Cerebellar nuclear complex (tissue), 1 donor: ENCODE data around the gene MKRN2.
"Not testable (repeated sequence)": the region's sequence is repeated elsewhere in the genome, so short reads cannot be mapped to it uniquely, and the experiment has no call there.

Experiments used
- DNase-seq, 2 experiments: peaks; one replicate each; lab custom pipeline; 2025; lab: John Stamatoyannopoulos, UW

The MKRN2 gene

DNA sequence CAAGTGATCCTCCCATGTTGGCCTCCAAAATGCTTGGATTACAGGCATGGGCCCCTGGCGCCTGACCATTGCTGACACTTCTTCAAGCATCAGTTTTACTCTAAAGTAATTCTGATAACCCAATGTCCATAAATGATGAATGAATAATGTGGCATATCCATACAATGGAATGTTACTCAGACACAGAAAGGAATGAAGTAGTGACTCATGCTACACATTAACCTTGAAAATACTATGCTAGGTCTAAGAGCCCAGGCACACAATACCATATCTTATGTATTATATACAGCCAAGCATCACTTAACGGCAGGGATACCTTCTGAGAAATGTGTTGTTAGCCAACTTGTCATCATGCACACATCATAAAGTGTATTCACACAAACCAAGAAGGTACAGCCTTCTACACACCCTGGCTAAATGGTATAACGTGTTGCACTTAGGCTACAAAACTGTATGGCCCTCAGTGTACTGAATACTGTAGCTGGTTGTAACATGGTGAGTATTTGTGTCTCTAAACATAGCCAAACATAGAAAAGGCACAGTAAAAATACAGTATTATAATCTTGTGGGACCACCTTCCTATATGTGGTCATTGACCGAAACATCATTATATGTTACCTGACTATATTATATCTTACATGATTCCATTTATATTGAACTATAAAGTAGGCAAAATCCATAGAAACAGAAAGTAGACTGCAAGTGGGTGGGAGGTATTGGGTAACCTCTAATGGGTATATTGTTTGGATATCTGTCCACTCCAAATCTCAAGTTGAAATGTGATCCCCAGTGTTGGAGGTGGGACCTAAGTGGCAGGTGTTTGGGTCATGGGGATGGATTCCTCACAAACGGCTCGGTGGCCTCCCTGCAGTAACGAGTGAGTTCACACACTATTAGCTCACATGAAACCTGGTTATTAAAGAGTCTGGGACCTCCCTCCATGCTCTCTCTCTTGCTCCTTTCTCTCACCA, 31.4 kb downstream of the MKRN2 start:
- no peak for DNase-seq

DNA sequence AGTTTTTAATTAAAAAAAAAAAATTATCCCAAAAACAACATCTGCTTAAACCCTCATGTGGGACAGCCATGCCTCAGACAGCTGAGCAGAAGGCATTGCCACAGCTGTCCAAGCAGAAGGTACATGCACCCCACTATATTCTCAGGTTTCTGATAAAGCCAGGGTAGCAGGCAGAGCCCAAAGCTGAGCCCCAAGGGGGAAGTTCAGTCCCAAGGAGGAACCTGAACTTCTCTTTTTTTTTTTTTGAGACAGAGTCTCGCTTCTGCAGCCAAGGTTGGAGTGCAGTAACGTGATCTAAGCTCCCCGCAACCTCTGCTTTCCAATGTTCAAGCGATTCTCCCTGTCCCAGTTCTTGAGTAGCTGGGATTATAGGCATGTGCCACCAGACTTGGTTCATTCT, 33.2 kb downstream of the MKRN2 start:
- DNase-seq = no peak

DNA sequence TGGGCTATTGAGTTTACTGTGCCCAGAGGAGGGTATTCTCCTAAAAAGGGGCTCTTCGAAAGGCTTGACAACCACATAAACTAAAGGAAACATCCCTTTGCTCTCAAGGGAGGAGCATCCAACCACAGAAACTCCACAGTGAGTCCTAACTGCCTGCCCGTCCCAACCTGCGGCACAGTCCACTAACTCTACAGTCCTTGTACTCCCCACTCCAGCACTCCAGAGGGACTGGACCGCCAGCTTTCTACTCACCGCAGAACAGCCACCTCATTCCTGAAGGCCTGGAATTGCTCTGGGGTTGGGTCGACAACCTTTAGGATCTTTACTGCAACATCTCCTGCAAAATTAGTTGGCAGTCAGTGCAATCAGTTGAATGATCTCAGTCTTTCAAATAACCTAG, 34.6 kb downstream of the MKRN2 start:
- DNase-seq = no peak

DNA sequence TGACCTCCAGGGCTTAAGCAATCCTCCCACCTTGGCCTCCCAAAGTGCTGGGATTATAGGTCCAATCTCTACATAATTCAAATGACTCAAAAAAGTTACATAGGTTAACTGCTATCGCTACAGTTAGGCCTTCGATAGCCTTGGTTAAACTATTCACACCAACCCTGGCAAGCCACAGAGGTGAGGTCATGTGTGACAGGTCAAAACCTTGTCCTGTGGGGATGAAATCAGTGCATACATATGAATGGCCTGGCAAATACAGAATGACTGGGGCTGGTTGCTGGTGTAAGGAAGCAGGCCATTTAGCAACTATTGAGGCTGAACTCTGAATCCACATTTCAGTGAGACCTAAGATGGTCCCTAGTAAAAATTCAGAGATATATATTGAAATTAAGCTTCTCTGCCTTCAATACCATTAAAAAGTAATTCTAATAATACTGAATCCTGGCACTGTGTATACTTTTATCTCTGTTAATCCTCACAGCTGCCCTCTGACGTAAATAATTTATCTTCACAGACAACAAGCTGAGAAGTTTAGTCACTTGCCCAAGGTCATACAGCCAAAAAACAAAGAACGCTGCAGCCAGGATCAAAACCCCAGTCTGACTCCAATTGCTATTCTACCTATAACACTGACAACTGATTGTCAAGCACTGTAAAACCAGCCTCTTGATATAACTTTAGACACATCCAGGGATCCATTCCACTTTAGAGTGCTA, 35.3 kb downstream of the MKRN2 start:
- no peak for DNase-seq

DNA sequence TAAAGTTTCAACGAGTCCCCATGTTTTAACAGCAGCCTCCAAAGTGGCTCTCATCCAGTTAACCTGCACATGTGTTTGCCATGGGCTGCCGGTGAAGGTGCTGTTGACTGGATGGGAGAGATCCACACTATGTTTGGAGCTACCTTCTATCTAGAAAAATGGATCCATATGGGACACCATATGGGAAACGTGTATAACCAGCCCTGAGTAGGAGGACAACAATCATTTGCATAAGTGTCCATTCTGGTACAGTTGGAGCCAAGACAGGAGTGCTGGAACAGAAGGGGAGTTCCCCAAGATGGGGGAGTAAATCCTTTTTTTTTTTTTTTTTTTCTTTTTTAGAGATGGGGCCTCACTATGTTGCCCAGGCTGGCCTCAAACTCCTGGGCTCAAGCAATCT, 36.6 kb downstream of the MKRN2 start:
- no peak for DNase-seq

DNA sequence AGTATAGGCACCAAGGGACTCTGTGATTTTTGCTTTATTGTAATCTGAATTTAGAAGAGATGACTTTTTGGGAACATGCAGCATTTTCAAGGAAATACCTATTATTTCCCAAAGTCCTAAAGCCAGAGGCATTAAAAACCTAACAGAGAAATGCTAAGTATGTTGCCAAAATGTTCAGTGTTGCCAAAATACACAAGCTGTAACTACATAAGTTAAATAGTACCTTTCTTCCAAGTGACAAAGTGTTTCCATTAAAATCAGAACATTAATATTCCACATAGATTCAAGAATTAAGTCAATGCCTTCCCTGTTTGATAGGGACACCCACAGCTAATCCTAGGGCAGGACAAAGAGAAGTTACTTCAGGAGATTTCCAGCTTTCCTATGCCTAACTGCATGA, 42.0 kb downstream of the MKRN2 start:
- DNase-seq = no peak

DNA sequence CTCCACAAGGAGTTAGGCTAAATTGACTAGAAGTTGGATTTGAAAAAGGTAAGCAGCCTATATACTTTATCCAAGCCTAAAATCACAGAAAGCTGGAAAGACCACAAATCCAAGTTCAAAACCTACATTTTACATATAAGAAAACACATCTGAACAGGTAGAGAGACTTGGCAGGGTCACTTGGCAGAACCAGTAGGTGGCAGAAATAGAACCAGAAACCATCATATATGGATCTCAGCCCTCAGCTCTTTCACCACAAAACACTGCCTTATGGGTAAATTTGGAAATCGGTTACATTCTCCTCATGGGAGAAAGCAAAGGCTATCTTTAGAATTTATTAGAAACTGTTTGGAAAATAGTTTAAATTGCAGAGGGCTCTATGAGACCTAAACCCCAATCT, 44.2 kb downstream of the MKRN2 start:
- no peak for DNase-seq

DNA sequence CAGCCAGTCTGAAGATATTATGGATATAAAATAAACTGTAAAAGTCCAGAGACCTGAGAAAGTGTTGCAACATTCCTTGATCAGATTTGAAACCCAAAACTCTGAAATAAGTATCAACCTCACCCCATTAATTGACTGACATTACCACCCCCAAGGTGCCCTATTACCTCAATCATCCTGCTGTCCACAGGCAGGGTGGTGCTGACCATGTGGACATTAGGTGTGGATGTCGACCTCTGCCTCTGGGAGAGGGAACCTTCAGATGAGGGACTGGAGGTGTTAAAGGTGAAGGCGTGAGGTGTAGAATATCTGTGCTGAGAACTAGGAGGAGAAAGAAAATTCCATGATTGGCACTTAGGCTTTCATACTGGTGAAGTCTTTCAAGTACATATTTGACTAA, 47.1 kb downstream of the MKRN2 start:
- no peak for DNase-seq

DNA sequence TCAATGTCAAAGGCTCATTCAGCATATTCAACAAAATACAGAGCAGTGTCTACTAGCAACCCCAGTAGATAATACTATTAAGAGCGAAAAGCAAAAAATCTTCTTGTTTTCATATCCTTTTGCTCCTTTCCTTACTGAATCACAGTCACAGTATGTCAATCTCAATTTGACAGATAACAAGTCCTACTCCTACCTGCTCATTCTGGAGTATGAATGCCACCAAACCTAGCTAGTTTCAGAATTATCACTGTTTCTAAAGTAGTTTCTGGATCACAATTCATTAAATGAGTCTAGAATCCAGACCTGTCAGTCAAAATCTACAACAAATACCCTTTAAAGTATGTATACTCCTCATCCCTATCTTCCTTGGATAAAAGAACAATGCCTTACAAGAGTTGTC, 51.5 kb downstream of the MKRN2 start:
- DNase-seq = no peak

DNA sequence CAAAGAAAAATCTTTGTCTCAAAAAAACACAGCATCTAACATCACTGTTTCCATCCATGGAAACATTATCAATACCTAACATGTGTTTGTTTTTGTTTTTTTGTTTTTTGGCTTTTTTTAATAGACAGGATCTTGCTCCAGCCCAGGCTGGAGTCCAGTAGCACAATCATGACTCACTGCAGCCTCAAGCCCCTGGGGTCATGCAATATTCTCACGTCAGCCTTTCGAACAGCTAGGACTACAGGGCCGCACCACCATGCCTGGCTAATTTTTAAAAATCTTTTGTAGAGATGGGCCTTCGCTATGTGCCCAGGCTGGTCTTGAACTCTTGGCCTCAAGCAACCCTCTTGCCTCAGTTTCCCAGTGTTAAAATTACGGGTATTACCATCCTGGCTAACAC, 54.2 kb downstream of the MKRN2 start:
- no peak for DNase-seq

DNA sequence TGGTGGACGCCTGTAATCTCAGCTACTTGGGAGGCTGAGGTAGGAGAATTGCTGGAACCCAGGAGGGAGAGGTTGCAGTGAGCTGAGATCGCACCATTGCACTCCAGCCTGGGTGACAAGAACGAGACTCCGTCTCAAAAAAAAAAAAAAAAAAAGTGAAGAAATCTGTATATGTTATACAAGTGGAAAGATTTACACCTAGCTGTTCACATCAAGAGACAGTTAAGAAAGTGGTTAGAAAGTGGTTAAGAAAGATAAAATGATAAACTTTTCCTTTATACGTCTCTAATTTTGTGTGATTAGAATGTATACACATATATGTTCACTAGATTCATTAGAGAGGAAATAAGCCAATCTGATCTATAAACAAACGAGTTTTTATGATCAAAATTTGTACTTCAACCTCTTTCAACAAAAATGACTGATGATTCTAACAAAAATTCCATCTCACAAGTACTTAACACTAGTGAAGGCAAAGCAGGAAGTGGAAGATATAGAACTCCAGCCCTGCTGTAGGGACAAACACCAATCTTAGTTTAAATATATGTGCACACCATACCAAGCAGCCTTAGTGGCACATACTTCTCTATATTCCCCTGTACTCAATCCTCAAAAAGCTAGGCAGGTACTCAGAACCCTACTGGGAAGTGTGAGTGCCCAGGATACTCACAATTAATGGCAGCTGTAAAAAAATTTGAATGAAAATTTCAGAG, 55.8 kb downstream of the MKRN2 start:
- DNase-seq = no peak

DNA sequence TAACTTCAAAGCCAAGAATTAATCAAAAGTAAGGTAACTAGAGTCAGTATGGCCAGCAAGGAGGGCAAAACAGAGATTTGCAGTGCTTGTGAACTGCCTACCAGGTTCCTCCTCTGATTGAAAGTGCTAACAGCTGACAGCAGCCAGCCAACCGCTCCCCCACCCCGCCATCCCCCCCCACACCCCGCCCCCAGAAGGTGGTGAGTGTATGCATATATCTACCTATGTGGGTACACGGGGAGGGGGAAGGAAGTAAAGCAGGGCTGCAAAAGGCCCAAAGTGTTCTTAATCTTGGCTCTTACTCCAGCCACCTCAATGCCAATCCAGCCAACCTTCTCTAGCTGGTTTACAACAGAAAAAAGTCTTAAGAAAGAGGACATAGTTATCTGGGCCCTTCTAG, 56.4 kb downstream of the MKRN2 start:
- no peak for DNase-seq

DNA sequence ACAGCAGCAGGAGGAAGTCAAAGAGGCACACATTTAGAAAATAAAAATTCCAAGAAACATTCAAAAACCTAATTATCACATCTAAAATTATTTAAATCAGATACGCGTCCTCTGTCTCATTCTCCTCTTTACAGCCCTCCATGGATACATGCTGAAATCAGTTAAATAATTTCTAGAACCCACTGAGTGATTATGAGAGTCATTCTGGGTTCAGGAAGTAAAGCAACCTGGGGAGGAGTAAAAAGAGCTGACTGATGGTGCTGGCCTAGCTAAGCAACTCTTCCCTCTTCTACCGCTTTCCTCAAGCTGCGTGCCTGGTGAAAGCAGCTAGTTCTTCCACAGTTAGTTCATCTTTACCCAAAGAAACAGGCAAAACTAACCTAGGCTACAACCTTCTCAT, 58.4 kb downstream of the MKRN2 start:
- no peak for DNase-seq

DNA sequence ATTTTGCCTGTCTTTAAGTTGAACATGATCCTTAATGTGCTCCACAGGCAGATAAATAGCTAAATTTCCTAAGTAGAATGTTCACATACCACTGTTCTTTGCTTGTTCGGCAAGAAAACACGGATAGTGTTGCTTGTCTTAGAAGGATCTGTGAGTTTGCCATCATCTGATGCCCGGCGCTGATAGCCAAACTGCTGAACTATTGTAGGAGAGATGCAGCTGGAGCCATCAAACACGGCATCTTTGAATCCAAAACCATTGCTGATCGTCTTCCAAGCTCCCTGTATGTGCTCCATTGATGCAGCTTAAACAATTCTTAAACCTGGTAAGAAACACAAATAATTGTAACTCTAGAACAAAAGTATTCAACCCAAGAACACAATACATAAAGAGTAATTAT, 61.5 kb downstream of the MKRN2 start:
- DNase-seq = no peak

DNA sequence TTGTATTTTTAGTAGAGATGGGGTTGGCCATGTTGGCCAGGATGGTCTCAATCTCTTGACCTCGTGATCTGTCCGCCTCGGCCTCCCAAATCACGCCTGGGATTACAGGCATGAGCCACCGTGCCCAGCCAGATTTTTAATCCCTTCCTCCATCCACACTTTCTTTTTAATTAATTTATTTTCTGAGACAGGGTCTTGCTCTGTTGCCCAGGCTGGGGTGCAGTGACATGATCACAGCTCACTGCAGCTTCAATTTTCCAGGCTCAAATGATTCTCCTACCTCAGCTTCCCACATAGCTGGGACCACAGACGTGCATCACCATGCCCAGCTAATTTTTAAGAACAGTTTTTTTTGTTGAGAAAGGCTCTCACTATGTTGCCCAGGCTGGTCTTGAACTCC, 63.4 kb downstream of the MKRN2 start:
- DNase-seq = no peak

DNA sequence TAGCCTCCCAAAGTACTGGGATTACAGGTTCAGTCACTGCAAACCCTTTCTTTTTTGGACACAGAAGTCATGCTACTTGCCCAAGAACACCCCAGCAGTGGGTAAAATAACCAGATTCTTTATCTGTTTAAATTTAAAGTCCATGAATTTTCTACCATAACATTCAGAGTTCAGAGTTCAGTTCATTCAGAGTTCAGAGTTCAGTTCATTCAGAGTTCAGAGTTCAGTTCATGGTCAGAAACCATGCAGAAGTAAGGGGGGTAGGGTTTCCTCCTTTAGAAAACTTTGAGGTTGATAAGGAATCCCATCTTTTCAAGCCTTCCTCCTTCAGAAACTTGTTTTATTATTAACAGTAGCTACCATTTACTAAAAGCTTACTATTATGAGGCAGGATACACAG, 63.8 kb downstream of the MKRN2 start:
- no peak for DNase-seq

DNA sequence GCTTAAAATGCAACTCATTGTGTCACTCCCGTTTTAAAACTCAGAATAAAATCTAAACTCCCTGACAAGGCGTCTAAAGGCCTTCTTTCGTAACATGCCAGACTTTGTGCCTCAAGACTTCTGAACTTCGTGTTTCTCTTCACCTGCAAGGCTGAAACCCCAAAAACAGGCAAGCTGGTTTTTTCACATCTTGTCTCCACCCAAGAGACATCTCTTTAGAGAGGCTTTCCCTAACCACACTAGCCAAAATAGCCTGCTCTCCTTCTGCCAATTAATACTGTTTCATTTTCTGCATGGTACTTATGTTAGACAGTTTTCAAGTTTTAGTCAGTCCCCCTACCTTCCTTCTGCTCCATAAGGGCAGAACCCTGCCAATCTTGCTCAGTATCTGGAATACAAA, 65.4 kb downstream of the MKRN2 start:
- DNase-seq = no peak

DNA sequence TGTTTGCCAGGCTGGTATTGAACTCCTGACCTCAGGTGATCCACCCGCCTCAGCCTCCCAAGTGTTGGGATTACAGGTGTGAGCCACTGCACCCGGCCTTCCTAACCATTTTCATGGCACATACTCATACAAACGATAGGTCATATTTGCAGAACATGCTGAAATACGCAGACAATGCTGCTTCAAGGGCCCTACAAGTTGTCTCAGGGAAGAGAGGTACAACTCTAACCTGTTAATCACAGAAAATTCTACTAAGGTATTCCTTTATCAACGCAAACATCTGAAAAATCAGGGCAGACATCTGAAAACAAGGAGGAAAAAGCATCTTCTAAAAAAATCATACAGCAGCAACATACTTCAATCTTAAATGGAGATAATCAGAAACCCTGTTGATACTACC, 67.2 kb downstream of the MKRN2 start:
- no peak for DNase-seq

DNA sequence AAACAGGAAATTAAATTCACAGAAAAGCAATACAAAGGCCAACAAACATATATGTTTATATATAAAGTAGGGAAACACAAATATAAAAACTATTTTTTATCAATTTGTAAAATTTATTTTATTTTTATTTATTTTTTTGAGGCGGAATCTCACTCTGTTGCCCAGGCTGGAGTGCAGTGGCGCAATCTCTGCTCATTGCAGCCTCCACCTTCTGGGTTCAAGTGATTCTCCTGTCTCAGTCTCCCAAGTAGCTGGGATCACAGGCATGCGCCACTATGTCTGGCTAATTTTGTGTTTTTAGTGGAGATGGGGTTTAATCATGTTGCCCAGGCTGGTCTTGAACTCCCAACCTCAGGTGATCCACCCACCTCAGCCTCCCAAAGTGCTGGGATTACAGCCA, 68.1 kb downstream of the MKRN2 start:
- DNase-seq = not testable (repeated sequence)

DNA sequence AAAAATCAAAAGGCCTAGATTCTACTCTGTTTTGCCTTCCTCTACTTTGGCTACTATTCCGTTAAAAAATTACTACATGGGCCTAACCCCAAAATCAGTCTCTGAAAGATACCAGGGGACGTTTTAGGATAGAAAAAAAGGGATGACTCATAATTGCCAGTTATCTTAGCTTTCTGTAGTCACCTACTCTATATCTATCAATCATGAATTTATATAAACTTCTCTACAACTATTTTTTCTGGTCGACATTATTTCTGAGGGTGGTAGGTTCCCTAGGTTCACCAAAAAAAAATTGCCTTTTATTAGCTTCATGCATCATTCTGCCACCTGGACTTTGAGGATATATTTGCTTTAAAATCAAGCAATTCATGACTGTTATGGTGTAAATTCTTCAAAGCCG, 70.5 kb downstream of the MKRN2 start:
- DNase-seq = no peak

DNA sequence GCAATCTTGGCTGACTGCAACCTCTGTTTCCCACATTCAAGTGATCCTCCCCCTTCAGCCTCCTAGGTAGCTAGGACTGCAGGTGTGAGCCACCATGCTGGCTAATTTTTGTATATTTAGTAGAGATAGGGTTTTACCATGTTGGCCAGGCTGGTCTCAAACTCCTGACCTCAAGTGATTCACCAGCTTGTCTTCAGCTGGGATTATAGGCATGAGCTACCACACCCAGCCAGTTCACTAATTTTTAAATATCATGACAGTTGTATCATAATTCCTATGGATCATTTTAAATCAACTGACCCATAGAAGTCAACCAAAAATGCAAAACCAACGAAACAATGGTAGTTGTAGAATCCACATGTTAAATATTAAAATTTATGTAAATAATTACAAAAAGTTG, 71.9 kb downstream of the MKRN2 start:
- DNase-seq = no peak

DNA sequence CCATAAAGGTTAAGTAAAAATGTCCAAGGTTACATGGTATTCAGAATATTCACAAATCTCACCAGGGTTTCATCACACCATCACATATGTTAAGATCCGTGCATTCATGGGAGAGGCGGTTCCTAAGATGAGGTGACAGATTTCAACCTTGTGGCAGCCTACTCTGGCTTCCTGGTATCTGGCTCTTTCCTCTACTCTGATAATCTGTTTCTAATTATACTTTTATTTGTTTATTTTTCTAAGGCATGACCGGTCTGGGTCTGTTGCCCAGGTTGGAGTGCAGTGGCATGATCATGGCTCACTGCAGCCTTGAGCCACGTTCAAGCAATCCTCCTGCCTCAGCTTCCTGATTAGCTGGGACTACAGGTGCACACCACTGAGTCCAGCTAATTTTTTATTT, 72.7 kb downstream of the MKRN2 start:
- DNase-seq = no peak

DNA sequence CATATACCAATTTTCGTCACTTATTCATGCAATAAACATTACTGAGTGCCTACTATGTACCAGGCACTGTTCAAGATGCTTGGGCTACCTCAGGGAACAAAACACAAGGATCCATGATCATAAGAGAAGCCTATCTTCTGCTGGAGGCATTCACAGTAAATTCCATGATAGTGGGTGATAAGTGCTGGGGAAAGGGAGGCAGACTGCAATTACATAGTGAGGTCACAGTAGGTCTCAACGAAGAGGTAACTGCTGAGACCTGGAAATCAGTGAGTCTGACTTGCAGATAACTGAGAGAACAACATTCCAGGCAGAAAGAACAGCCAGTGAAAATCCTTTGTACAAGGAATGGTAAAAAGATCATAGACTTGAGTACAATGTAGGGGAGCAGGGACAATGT, 73.4 kb downstream of the MKRN2 start:
- DNase-seq = no peak
